MCF 10A (cell line): ENCODE results near the gene PRKAR1B. TPM values are rescaled to one million over a fixed set of nuclear protein-coding genes. Genes with fewer than 3 reads are reported as not detected.

Source experiments
- BruUV-seq: library from RNA; stranded (reverse); fragments of 400-500 nt; replicated peaks from 2 replicates; lab custom pipeline; 2021; lab: Mats Ljungman, UMichigan
- CTCF ChIA-PET: fragments of 300-600 bp; sonication (Branson Sonifier 250); formaldehyde crosslinking; extraction: SDS; loops from one replicate; lab custom pipeline; 2021; ENCODE audit warnings: antibody characterized with exemption, inconsistent platforms; lab: Yijun Ruan, JAX
- POLR2A ChIA-PET: fragments of 300-600, 350-650 bp; sonication (Branson Sonifier 250); formaldehyde crosslinking; extraction: SDS; loops from one replicate; lab custom pipeline; 2020; ENCODE audit warnings: antibody characterized with exemption, inconsistent platforms; lab: Yijun Ruan, JAX
- DNase-seq: peaks from one replicate; pipeline ENCODE4 v3.0.0-alpha.2; 2018; ENCODE audit not compliant: unreplicated experiment
- H3K27ac Mint-ChIP-seq: one replicate; pipeline ENCODE4 v1.8.0; 2022; ENCODE audit warnings: mild to moderate bottlenecking, low read depth, mixed read lengths; ENCODE audit not compliant: unreplicated experiment
- H3K27me3 Mint-ChIP-seq: one replicate; pipeline ENCODE4 v1.8.0; 2022; ENCODE audit warnings: mixed read lengths; ENCODE audit not compliant: insufficient read depth, unreplicated experiment
- H3K36me3 Mint-ChIP-seq: one replicate; pipeline ENCODE4 v1.8.0; 2022; ENCODE audit warnings: mild to moderate bottlenecking, moderate library complexity, mixed read lengths; ENCODE audit not compliant: insufficient read depth, unreplicated experiment
- H3K4me1 Mint-ChIP-seq: one replicate; pipeline ENCODE4 v1.8.0; 2022; ENCODE audit warnings: mixed read lengths; ENCODE audit not compliant: insufficient read depth, unreplicated experiment
- H3K4me3 Mint-ChIP-seq: one replicate; pipeline ENCODE4 v1.8.0; 2022; ENCODE audit warnings: mild to moderate bottlenecking, moderate library complexity, mixed read lengths; ENCODE audit not compliant: unreplicated experiment
- H3K9me3 Mint-ChIP-seq: one replicate; pipeline ENCODE4 v1.8.0; 2022; ENCODE audit warnings: mixed read lengths; ENCODE audit not compliant: unreplicated experiment
- CTCF ChIP-seq: fragments of 200-600 bp; IDR thresholded peaks from one replicate; pipeline ENCODE4 v1.8.0; 2022; ENCODE audit warnings: antibody characterized with exemption, mild to moderate bottlenecking; ENCODE audit not compliant: unreplicated experiment
- intact Hi-C: fragments of 100-400 bp; cut with micrococcal nuclease; formaldehyde crosslinking; loops from 2 replicates; pipeline ENCODE4 v1.14.1; 2022
- total RNA-seq: library from RNA; stranded (reverse); gene quantifications from 2 replicates; pipeline ENCODE4 v1.2.3, GENCODE V29; 2022

PRKAR1B gene
- total RNA-seq, 1 experiment from 2014 or later = 31.5 TPM

DNA sequence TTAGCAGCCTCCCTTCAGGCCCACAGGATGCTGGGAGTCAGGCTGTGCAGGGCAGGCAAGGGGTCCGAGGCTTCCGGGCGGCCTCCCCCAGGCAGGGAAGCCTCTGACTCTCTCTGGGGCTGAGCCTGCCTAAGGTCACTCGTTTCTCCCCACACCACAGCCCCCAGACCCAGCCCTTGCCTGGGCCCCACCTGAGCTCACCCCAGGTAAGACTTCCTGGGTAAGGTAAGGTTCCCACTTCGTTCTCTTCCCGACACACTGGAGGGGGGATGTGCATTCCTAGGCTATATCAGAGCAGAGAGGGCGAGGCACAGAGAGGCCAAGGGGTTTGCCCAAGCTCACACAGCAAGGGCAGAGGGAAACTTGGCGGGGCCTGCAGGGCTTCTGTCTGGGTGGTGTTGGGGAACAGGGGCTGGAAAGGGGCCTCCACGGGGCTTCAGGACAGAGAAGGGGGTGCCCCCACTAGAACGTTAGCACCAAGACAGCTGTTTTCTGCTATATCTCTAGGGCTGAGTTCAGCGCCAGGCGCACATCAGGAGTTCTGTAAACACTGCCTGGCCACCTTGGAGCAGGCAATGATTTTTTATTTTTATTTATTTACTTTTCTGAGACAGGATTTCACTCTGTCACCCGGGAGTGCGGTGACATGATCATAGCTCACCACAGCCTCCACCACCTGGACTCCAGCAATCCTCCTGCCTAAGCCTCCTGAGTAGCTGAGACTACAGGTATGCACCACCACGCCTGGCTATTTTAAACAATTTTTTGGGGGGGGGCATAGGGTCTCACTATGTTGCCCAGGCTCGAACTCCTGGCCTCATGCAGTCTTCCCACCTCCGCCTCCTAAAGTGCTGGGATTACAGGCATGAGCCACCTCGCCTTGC is 182.5 kb downstream of the PRKAR1B start:
- H3K27me3 Mint-ChIP-seq = no peaks in the 10 kb centered on the region
- DNase-seq = no peak
- no peaks in the 10 kb centered on the region for H3K36me3 Mint-ChIP-seq
- H3K4me3 Mint-ChIP-seq = no peak overlapping the region
- peaks cover 28% of the 10 kb centered on the region for H3K4me1 Mint-ChIP-seq
- ChIA-PET CTCF (interaction anchor here (1.3 kb wide), 1 partner anchor 449 kb away, joined by 3 read pairs; no protein-coding TSS in a partner anchor), POLR2A (no interaction called here)
- no TSS peak for BruUV-seq
- no peaks in the 10 kb centered on the region for H3K9me3 Mint-ChIP-seq
- intact Hi-C loops = no loop called here
- no peak overlapping the region for H3K27ac Mint-ChIP-seq
- TF ChIP-seq CTCF = no peak

DNA sequence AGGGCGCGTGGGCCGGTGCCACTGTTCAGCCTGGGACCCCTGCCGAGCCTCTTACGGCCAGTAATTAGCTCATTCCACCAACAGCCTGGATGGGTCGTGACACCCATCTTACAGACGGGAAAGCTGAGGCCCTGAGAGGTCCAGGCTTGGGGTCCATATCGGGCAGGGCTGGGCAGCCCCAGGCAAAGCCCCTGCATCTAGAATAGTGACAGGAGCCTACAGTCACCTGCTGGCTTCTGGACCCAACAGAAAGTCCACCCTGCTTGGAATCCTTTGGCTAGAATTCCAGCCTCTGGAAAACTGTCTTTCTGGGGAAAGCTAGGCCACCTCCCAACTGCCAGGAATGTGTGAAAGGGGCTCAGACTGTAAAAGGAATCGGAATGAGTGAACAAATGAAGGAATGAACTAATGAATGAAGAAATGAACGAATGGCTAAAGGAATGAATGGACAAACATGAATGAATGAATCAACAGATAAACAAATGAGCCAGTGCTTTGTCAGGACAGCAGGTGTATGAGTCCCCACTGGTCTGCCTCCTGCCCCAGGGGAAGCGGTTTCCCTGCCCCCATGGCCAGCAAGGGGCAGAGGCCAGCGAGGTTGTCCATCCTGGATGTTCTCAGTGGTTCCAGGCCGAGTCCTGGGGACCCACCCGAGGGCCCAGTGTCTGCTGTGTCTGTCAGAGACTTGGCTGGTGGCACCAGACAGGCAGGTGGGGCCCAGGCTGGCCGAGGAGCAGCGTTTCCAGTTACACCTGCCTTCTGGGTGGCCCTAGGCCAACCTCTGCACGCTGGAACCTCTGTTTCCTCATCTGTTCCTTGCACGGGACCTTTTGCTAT is 183.4 kb downstream of the PRKAR1B start:
- POLR2A ChIA-PET = interaction anchor here (1.1 to 1.6 kb wide), 5 partner anchors 11 to 211 kb away, joined by 3 to 8 read pairs (median 6); partner anchors contain the start of gene PDGFA
- no TSS peak for BruUV-seq

GRCh38 chr7:542713-543500 is 184.2 kb downstream of the PRKAR1B start:
- Mint-ChIP-seq H3K4me3 (no peak overlapping the region), H3K27ac (peak overlapping the region; percentile 59), H3K36me3 (no peaks in the 10 kb centered on the region), H3K4me1 (peaks cover 36% of the 10 kb centered on the region), H3K27me3 (no peaks in the 10 kb centered on the region), H3K9me3 (no peaks in the 10 kb centered on the region)
- POLR2A ChIA-PET = interaction anchor here (1.1 to 1.6 kb wide), 5 partner anchors 10 to 210 kb away, joined by 3 to 8 read pairs (median 6); partner anchors contain the start of gene PDGFA
- no peak for TF ChIP-seq CTCF
- CTCF ChIA-PET = no interaction called here
- intact Hi-C loops = no loop called here
- peak; percentile 87 for DNase-seq
- no TSS peak for BruUV-seq

More for the DNA sequence above, 183.4 kb downstream of the PRKAR1B start:
- Mint-ChIP-seq H3K4me1 (peaks cover 35% of the 10 kb centered on the region), H3K36me3 (no peaks in the 10 kb centered on the region), H3K9me3 (no peaks in the 10 kb centered on the region), H3K4me3 (no peak overlapping the region), H3K27me3 (no peaks in the 10 kb centered on the region), H3K27ac (no peak overlapping the region)
- CTCF ChIA-PET = interaction anchor here (0.6 kb wide), 1 partner anchor 298 kb away, joined by 3 read pairs; no protein-coding TSS in a partner anchor
- TF ChIP-seq CTCF = no peak
- DNase-seq = no peak
- intact Hi-C loops = no loop called here
